Esophagus (tissue), 2 donors: ENCODE data around the gene CFDP1. TPM values are rescaled to one million over a fixed set of nuclear protein-coding genes. Genes with fewer than 3 reads are reported as not detected.
A peak's percentile ranks its signal among the peaks of the same experiment; 100 is the strongest.

Experiments
- H3K27ac ChIP-seq, 2 donors: one replicate each; pipeline ENCODE4 v1.5.1; 2013; ENCODE audit warnings: low read depth in 2 of 2, mild to moderate bottlenecking in 2 of 2, inconsistent platforms in 1 of 2, low read length in 1 of 2, moderate library complexity in 1 of 2
- H3K27me3 ChIP-seq, 2 donors: one replicate each; pipeline ENCODE4 v1.6.1; 2013; ENCODE audit warnings: low read length in 2 of 2, control low read depth in 1 of 2, mild to moderate bottlenecking in 1 of 2; ENCODE audit not compliant: insufficient read depth in 2 of 2, control insufficient read depth in 1 of 2
- H3K36me3 ChIP-seq, 2 donors: one replicate each; pipeline ENCODE4 v1.6.1; 2013; ENCODE audit warnings: low read length in 1 of 2; ENCODE audit not compliant: control insufficient read depth in 2 of 2, insufficient read depth in 2 of 2
- H3K4me1 ChIP-seq, 2 donors: one replicate each; pipeline ENCODE4 v1.6.1; 2013; ENCODE audit warnings: low read length in 1 of 2; ENCODE audit not compliant: control insufficient read depth in 2 of 2, insufficient read depth in 2 of 2
- H3K4me3 ChIP-seq, 2 donors: one replicate each; pipeline ENCODE4 v1.5.1; 2013; ENCODE audit warnings: low read length in 2 of 2, mild to moderate bottlenecking in 2 of 2, low read depth in 1 of 2, moderate library complexity in 1 of 2
- H3K9me3 ChIP-seq, 2 donors: one replicate each; pipeline ENCODE4 v1.6.1; 2013; ENCODE audit warnings: mild to moderate bottlenecking in 2 of 2, low read depth in 1 of 2, low read length in 1 of 2, moderate library complexity in 1 of 2; ENCODE audit not compliant: control insufficient read depth in 2 of 2, insufficient read depth in 1 of 2
- WGBS, 2 donors: extraction: QIAGEN DNeasy Blood & Tissue Kit; methylation state at CpG; one replicate each; pipeline ENCODE4 v1.1.7; 2013; 5-methylcytosine and 5-hydroxymethylcytosine counted together
- polyA plus RNA-seq, 2 donors: library from polyadenylated mRNA; stranded (reverse); fragments of 200-250 nt; gene quantifications; one replicate each; pipeline ENCODE4 v1.2.3, GENCODE V29; 2013
- donor health status: healthy with polysubstance abuse.
- donor health status: Bipolar disorder and iron deficiency.

CFDP1 gene
- polyA plus RNA-seq, 2 donors, result 34.9 to 37.1 TPM

GRCh38 chr16:75251280-75252048 is 181.8 kb downstream of the CFDP1 start, which contains the start of gene BCAR1:
Gene BCAR1 (minus strand): TSS chr16:75251624. CDS start chr16:75251482, 142 bp downstream.
- H3K27me3 ChIP-seq, result no peaks in the 10 kb centered on the region
- no peaks in the 10 kb centered on the region for H3K9me3 ChIP-seq
- peak within 1 kb of the TSS; percentile 88 to 90 for H3K4me3 ChIP-seq
- H3K27ac ChIP-seq, result peak within 1 kb of the TSS; percentile 87 to 89
- H3K36me3 ChIP-seq, result peaks cover 0 to 4% of the 10 kb centered on the region in 2 donors
- 1 to 2% methylated on average over 39 to 84 of the region's 84 CpGs for WGBS, 2 donors
- H3K4me1 ChIP-seq, result peaks cover 25 to 54% of the 10 kb centered on the region in 2 donors

GRCh38 chr16:75250809-75251279 is 182.5 kb downstream of the CFDP1 start:
- Histone ChIP-seq H3K4me3 (peak overlapping the region; percentile 88 to 90), H3K36me3 (peaks cover 0 to 4% of the 10 kb centered on the region in 2 donors), H3K9me3 (no peaks in the 10 kb centered on the region), H3K27me3 (no peaks in the 10 kb centered on the region), H3K27ac (peak overlapping the region; percentile 87 to 89), H3K4me1 (peaks cover 23 to 55% of the 10 kb centered on the region in 2 donors)
- WGBS, 2 donors, result 0 to 1% methylated on average over 49 to 59 of the region's 59 CpGs

- H3K27ac ChIP-seq, result peak overlapping the region; percentile 87 to 89
- peaks cover 23 to 59% of the 10 kb centered on the region in 2 donors for H3K4me1 ChIP-seq
- H3K9me3 ChIP-seq, result no peaks in the 10 kb centered on the region
- H3K36me3 ChIP-seq, result peaks cover 0 to 4% of the 10 kb centered on the region in 2 donors
- H3K27me3 ChIP-seq, result no peaks in the 10 kb centered on the region
- WGBS, 2 donors, result 3 to 6% methylated on average over 28 to 29 of the region's 29 CpGs
- H3K4me3 ChIP-seq, result peak overlapping the region; percentile 88 to 90
Measured at GRCh38 chr16:75250089-75250808, 183.1 kb downstream of the CFDP1 start.

GRCh38 chr16:75249441-75249840 is 183.9 kb downstream of the CFDP1 start:
- Histone ChIP-seq H3K4me3 (peak overlapping the region in 1 of 2 donors; percentile 90), H3K9me3 (no peaks in the 10 kb centered on the region), H3K27ac (peak overlapping the region; percentile 87 to 89), H3K27me3 (no peaks in the 10 kb centered on the region), H3K4me1 (peaks cover 25 to 61% of the 10 kb centered on the region in 2 donors), H3K36me3 (peaks cover 0 to 4% of the 10 kb centered on the region in 2 donors)
- WGBS, 2 donors, result 70 to 73% methylated on average over 5 of the region's 5 CpGs

GRCh38 chr16:75248536-75249380 is 184.5 kb downstream of the CFDP1 start:
- peaks cover 24 to 61% of the 10 kb centered on the region in 2 donors for H3K4me1 ChIP-seq
- no peaks in the 10 kb centered on the region for H3K9me3 ChIP-seq
- peak overlapping the region in 1 of 2 donors; percentile 13 for H3K27ac ChIP-seq
- 59 to 62% methylated on average over 17 of the region's 17 CpGs for WGBS, 2 donors
- H3K27me3 ChIP-seq, result no peaks in the 10 kb centered on the region
- peaks cover 0 to 5% of the 10 kb centered on the region in 2 donors for H3K36me3 ChIP-seq
- H3K4me3 ChIP-seq, result peak overlapping the region in 1 of 2 donors; percentile 4

GRCh38 chr16:75248142-75248535 is 185.2 kb downstream of the CFDP1 start:
- Histone ChIP-seq H3K9me3 (no peaks in the 10 kb centered on the region), H3K4me1 (peaks cover 23 to 58% of the 10 kb centered on the region in 2 donors), H3K4me3 (no peak overlapping the region), H3K27me3 (no peaks in the 10 kb centered on the region), H3K27ac (peak overlapping the region in 1 of 2 donors; percentile 13), H3K36me3 (peaks cover 0 to 6% of the 10 kb centered on the region in 2 donors)
- 62 to 64% methylated on average over 13 of the region's 13 CpGs for WGBS, 2 donors

- Histone ChIP-seq H3K4me1 (peaks cover 19 to 51% of the 10 kb centered on the region in 2 donors), H3K9me3 (no peaks in the 10 kb centered on the region), H3K27ac (peak overlapping the region; percentile 11 to 38), H3K27me3 (no peaks in the 10 kb centered on the region), H3K4me3 (no peak overlapping the region), H3K36me3 (peaks cover under 1 to 10% of the 10 kb centered on the region in 2 donors)
- WGBS, 2 donors, result 82 to 83% methylated on average over 13 of the region's 13 CpGs
Measured at GRCh38 chr16:75247249-75247648, 186.1 kb downstream of the CFDP1 start.

GRCh38 chr16:75246504-75247205 is 186.6 kb downstream of the CFDP1 start:
- no peaks in the 10 kb centered on the region for H3K9me3 ChIP-seq
- no peaks in the 10 kb centered on the region for H3K27me3 ChIP-seq
- no peak overlapping the region for H3K4me3 ChIP-seq
- H3K36me3 ChIP-seq, result peaks cover 4 to 16% of the 10 kb centered on the region in 2 donors
- H3K4me1 ChIP-seq, result peaks cover 19 to 47% of the 10 kb centered on the region in 2 donors
- 87 to 92% methylated on average over 12 of the region's 12 CpGs for WGBS, 2 donors
- H3K27ac ChIP-seq, result peak overlapping the region; percentile 35 to 72
